Activated T-helper 2 cell treated with anti-CD3 and anti-CD28 coated beads, Interferon-gamma antibody, Interleukin-2, Interleukin-4, amounts not matched to agents 10 μg/mL and 5 μg/mL and 100 μg/mL, durations not matched to agents 14 hours and 24 hours and 36 hours (primary cell): ENCODE results near the gene CAMK1D. TPM values are rescaled to one million over a fixed set of nuclear protein-coding genes. Genes with fewer than 3 reads are reported as not detected.

ENCODE experiments used
- DNase-seq: peaks from one replicate; pipeline ENCODE4 v3.0.0; 2021; ENCODE audit warnings: low spot score
- H3K27ac Mint-ChIP-seq: one replicate; pipeline ENCODE4 v1.8.0; 2021; ENCODE audit warnings: mixed read lengths
- H3K27me3 Mint-ChIP-seq: one replicate; pipeline ENCODE4 v1.8.0; 2021; ENCODE audit warnings: low read depth, mixed read lengths
- H3K36me3 Mint-ChIP-seq: one replicate; pipeline ENCODE4 v1.8.0; 2021; ENCODE audit warnings: low read depth, mixed read lengths
- H3K4me1 Mint-ChIP-seq: one replicate; pipeline ENCODE4 v1.8.0; 2021; ENCODE audit warnings: low read depth, mixed read lengths
- H3K4me3 Mint-ChIP-seq: one replicate; pipeline ENCODE4 v1.8.0; 2021; ENCODE audit warnings: low read depth, mild to moderate bottlenecking, moderate library complexity, mixed read lengths
- H3K9me3 Mint-ChIP-seq: one replicate; pipeline ENCODE4 v1.8.0; 2021; ENCODE audit warnings: mixed read lengths
- intact Hi-C: fragments of 100-400 bp; cut with micrococcal nuclease; formaldehyde crosslinking; loops from one replicate; pipeline ENCODE4 v1.15.1; 2023
- total RNA-seq: library from RNA; stranded (reverse); gene quantifications from 2 replicates; pipeline ENCODE4 v1.2.3, GENCODE V29; 2022

The CAMK1D gene
- total RNA-seq, 1 donor from 2014 or later, result 5.7 TPM

DNA sequence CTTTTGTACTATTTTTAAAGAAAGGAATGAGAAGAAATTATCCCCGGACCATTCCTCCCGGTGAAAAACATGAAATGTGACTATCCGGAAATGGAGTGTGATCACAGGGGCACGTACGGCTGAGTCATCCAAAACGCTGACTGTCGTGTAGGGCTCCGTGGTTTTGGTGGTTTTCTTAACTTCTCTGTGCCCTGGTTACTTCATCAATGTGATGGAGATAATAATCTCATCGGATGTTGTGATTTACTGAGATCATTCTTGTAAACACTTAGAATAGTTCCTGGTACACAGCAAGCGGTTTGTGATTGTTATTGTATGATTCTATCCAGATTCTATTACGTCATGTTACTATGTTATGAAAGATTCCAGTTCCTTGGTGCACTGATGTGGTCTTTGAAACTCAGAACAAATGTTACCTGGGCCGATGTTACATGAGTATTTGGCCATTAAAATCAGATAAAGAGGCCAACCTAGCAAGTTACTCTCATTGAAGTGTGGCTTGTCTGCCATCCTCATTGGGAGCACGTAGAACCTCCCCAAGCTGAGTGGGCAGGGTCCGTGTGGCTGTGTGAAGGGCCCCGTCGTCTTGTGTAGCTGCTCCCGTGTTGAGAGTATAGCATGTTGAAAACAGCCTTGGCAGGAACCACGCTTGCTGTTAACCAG is 99.5 kb downstream of the CAMK1D start:
- Mint-ChIP-seq H3K27me3 (peaks cover 43% of the 10 kb centered on the region), H3K4me1 (peaks cover 21% of the 10 kb centered on the region), H3K27ac (peak overlapping the region; percentile 71), H3K4me3 (peak overlapping the region; percentile 59), H3K36me3 (no peaks in the 10 kb centered on the region), H3K9me3 (peaks cover 3% of the 10 kb centered on the region)
- peak; percentile 76 for DNase-seq
- intact Hi-C loops, result loop anchor here (1.0 to 10.0 kb wide), 7 partner anchors 30 to 263 kb away; partner anchors contain the start of gene CAMK1D

DNA sequence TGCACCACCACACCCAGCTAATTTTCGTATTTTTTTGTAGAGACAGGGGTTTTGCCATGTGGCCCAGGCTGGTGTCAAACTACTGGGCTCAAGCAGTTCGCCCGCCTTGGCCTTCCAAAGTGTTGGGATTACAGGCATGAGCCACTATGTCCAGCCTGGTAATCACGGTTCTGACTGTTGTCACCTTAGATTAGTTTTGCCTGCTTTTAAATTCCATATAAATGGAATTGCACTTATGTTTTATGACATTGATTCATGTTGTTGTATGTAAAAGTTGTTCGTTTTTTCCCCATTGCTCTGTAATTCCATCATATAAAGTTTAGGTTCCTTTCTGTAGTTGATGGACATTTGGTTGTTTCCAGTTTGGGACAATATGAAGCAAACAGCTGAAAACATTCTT is 106.0 kb downstream of the CAMK1D start:
- no peaks in the 10 kb centered on the region for H3K9me3 Mint-ChIP-seq
- H3K4me3 Mint-ChIP-seq, result no peak overlapping the region
- H3K27ac Mint-ChIP-seq, result no peak overlapping the region
- DNase-seq, result no peak
- no peaks in the 10 kb centered on the region for H3K4me1 Mint-ChIP-seq
- H3K27me3 Mint-ChIP-seq, result peaks cover 36% of the 10 kb centered on the region
- intact Hi-C loops, result no loop called here
- no peaks in the 10 kb centered on the region for H3K36me3 Mint-ChIP-seq

DNA sequence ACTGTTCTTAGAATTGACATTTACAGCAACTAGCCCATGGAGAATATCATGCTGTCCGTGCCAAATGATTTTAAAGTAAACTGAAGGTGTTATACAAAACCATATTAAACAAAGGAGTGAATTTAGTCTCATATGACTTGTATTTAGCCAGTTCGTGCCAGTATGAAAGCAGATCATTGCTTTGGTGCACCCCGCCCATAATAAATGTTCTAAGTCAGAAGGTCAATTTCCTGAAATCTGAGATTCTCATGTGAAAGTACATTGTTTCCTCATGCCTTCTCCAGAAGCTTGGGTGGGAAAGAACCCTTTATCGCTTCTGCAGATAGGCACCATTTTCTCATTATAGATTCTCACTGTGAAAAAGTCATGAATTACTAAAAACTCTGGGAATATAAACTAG is 106.4 kb downstream of the CAMK1D start:
- Mint-ChIP-seq H3K27me3 (peaks cover 32% of the 10 kb centered on the region), H3K4me3 (no peak overlapping the region), H3K27ac (no peak overlapping the region), H3K4me1 (no peaks in the 10 kb centered on the region), H3K9me3 (no peaks in the 10 kb centered on the region), H3K36me3 (no peaks in the 10 kb centered on the region)
- DNase-seq, result no peak
- intact Hi-C loops, result no loop called here

DNA sequence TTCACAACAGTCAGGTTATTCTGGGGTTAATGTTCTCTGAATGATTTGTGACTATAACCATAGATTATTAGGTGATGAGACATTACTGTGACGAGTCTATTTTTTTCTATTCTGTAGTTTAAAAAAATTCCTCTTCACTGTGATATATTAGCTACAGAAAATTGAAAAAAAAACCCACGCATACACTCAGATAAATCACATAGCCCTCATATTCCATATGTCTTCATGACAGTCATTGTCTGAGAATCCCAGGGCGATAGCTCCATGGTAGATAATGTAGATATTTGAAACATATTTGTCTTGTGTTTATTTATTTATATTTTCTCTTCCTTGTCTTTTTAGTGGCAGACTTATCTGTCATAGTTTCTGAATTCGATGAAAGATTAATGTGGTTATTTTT is 110.0 kb downstream of the CAMK1D start:
- Mint-ChIP-seq H3K27me3 (peaks cover 18% of the 10 kb centered on the region), H3K4me3 (no peak overlapping the region), H3K36me3 (no peaks in the 10 kb centered on the region), H3K9me3 (peaks cover 4% of the 10 kb centered on the region), H3K4me1 (no peaks in the 10 kb centered on the region), H3K27ac (no peak overlapping the region)
- DNase-seq, result no peak
- intact Hi-C loops, result no loop called here

DNA sequence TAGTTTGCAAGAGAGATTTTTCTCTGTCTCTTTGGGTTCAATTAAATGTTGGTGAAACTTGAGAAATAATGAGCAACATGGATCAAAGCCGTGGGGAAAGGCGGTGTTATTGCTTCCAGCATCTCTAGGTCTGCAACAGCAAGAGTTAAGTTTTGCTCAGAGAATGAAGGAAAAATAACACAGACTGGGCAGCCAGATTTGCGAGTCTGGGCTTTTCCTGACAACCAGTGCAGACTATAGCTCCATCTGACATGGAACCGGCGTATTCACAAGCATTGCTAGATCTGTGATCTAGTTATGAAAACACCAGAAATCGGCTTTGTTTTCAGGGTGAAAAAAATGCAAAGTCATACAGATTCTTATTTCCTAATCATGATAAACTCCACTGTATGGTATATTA is 110.4 kb downstream of the CAMK1D start:
- no peak overlapping the region for H3K27ac Mint-ChIP-seq
- no peaks in the 10 kb centered on the region for H3K36me3 Mint-ChIP-seq
- peaks cover 4% of the 10 kb centered on the region for H3K9me3 Mint-ChIP-seq
- no peak overlapping the region for H3K4me3 Mint-ChIP-seq
- intact Hi-C loops, result no loop called here
- peaks cover 18% of the 10 kb centered on the region for H3K27me3 Mint-ChIP-seq
- no peaks in the 10 kb centered on the region for H3K4me1 Mint-ChIP-seq
- DNase-seq, result no peak

DNA sequence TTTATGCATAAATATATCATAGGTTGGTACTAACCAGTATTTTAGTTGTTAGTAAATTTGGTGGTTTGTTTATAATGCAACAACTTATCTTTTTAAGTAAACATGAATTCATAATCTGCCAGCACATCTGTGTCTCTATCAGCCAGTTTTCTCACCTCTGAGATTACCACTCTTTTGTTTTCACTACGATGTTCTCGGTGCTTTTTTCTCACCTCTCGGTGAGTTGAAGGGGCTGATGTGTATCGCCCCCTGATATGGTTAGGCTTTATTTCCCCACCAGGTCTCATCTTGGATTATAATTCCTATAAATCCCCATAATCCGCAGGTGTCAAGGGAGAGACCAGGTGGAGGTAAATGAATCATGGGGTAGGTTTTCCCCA is 114.1 kb downstream of the CAMK1D start:
- DNase-seq, result no peak
- peaks cover 7% of the 10 kb centered on the region for H3K27me3 Mint-ChIP-seq
- peaks cover 4% of the 10 kb centered on the region for H3K9me3 Mint-ChIP-seq
- intact Hi-C loops, result no loop called here
- no peak overlapping the region for H3K4me3 Mint-ChIP-seq
- H3K4me1 Mint-ChIP-seq, result peaks cover 7% of the 10 kb centered on the region
- H3K27ac Mint-ChIP-seq, result no peak overlapping the region
- H3K36me3 Mint-ChIP-seq, result no peaks in the 10 kb centered on the region

DNA sequence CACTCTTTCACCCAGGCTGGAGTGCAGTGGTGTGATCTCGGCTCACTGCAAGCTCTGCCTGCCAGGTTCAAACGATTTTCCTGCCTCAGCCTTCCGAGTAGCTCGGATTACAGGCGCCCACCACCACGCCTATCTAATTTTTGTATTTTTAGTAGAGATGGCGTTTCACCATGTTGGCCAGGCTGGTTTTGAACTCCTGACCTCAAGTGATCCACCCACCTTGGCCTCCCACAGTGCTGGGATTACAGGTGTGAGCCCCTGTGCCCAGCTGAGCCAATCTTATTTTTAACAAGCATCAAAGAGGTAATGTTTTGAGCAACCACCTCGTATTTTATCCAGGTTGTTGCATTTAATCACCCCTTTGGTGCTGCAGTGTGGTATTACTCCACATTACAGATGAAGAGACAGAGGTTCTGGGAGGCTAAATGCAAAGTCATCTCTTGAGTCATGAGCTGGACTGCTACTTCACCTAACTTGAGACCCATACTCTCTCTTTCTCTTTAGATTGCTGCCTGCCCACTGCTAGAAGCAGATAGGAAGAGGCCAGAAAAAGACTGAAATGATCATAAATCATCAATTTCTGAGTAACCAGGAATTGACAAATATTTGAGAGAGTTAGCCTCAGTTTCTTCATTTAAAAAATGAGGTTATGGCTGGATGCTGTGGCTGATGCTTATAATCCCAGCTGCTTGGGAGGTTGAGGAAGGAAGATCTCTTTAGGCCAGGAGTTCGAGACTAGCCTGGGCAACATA is 116.2 kb downstream of the CAMK1D start:
- no peak overlapping the region for H3K27ac Mint-ChIP-seq
- DNase-seq, result no peak

DNA sequence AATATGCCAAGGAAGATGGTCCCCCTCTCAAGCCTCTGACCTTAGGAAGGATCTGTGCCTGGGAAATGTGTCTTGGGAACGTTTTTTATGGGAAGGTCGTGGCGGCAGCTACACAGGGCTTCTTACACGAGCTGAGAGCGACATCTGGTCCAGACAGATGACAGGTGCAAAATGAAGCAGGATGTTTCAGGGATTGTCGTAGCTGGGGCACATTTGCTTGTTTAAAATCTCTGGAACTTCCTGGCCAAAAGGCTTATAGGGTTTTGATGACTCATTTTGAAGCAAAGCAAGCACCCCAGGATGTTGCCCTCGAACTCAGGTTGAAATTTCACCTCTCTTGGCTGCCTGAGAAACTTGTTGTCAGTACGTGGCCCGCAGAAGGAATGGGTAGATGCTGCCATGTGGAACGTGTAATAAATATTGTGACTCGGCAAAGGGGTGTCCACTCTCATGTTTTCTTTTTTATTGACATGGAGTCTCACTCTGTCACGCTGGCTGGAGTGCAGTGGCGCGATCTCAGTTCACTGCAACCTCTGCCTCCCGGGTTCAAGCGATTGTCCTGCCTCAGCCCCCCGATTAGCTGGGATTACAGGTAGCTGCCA is 117.5 kb downstream of the CAMK1D start:
- peaks cover 7% of the 10 kb centered on the region for H3K4me1 Mint-ChIP-seq
- no peak overlapping the region for H3K4me3 Mint-ChIP-seq
- no peaks in the 10 kb centered on the region for H3K36me3 Mint-ChIP-seq
- H3K27ac Mint-ChIP-seq, result no peak overlapping the region
- no peaks in the 10 kb centered on the region for H3K27me3 Mint-ChIP-seq
- intact Hi-C loops, result no loop called here
- peaks cover 4% of the 10 kb centered on the region for H3K9me3 Mint-ChIP-seq
- no peak for DNase-seq

More for the DNA sequence above, 116.2 kb downstream of the CAMK1D start:
- Mint-ChIP-seq H3K4me3 (no peak overlapping the region), H3K9me3 (peaks cover 4% of the 10 kb centered on the region), H3K4me1 (peaks cover 7% of the 10 kb centered on the region), H3K27me3 (peaks cover 3% of the 10 kb centered on the region), H3K36me3 (no peaks in the 10 kb centered on the region)
- intact Hi-C loops, result no loop called here

DNA sequence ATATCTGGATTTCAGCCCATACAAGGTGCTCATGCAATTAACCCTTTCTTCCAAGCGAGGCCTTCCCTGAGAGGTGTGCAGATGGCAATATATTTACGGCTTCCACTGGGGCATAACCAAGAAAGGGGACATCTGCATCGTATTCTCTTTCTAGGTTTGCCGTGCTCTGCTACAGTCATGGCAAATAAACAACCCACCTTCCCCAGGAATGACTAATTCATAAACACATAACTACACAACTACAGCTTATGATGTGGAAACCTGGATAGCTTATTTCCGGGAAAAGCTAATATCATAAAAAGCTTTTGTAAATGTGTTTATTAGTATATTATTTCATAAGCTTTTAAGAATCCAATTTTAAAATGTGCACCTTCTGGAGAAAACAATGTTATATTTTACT is 120.0 kb downstream of the CAMK1D start:
- H3K27ac Mint-ChIP-seq, result no peak overlapping the region
- no peaks in the 10 kb centered on the region for H3K9me3 Mint-ChIP-seq
- H3K4me3 Mint-ChIP-seq, result no peak overlapping the region
- no peak for DNase-seq
- intact Hi-C loops, result no loop called here
- H3K4me1 Mint-ChIP-seq, result peaks cover 10% of the 10 kb centered on the region
- H3K36me3 Mint-ChIP-seq, result no peaks in the 10 kb centered on the region
- H3K27me3 Mint-ChIP-seq, result no peaks in the 10 kb centered on the region

DNA sequence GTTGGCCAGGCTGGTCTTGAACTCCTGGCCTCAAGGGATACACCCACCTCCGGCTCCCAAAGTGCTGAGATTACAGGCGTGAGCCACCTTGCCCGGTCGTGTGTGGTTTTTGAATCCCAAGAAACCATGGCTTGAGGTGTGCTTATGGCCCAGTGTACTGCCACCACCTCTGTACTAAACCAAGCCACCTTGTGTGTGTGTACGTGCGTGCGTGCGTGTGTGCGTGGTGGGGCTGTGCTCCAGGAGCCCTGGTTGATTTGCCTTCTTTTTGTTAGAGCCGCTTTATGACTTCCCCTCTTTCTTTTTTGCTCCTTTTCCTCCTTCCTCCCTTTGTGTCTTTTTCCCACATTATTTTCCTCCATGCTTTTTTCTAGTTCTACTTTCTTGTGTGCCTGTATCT is 121.4 kb downstream of the CAMK1D start:
- Mint-ChIP-seq H3K27me3 (no peaks in the 10 kb centered on the region), H3K36me3 (no peaks in the 10 kb centered on the region), H3K4me3 (no peak overlapping the region), H3K27ac (no peak overlapping the region), H3K9me3 (no peaks in the 10 kb centered on the region), H3K4me1 (peaks cover 10% of the 10 kb centered on the region)
- intact Hi-C loops, result no loop called here
- no peak for DNase-seq

DNA sequence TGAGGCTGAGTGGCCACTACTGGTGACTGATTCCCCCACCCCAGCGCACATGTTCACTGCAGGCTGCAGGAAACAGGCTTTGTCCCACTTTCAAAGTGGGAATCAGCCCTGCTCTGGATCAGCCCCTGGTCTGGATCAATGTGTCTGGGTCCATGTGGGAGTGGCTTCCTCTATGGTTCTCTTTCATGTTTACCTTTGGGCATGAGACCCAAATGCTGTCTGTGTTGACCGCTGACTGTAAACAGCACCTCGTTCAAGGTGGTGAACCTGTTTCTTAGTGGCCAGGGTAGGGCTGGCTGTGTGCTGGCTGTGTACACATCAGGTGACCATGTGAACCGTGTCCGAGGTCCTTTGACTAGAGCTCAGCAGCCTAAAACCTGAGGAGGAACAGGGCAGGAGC is 121.8 kb downstream of the CAMK1D start:
- DNase-seq, result no peak
- no peaks in the 10 kb centered on the region for H3K9me3 Mint-ChIP-seq
- H3K4me1 Mint-ChIP-seq, result peaks cover 10% of the 10 kb centered on the region
- H3K27me3 Mint-ChIP-seq, result no peaks in the 10 kb centered on the region
- no peak overlapping the region for H3K4me3 Mint-ChIP-seq
- H3K27ac Mint-ChIP-seq, result no peak overlapping the region
- intact Hi-C loops, result no loop called here
- no peaks in the 10 kb centered on the region for H3K36me3 Mint-ChIP-seq

DNA sequence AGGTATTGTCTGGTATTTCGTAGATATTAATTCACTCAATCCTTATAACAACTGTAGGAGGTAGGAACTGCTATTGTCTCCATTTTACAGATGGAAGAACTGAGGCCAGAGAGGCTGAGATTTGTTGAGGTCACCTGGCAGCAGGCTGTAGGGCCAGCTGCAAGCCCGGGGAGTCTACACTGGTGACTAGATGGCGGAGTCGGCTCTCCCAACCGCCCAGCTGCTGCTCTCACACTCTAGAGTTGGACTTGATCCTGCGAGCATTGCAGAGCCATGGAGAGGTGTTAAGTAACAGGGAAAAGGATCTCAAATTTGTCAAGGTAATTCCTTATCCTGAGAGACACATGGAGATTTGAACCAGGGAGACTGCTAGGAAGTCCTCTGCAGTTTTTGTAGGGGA is 124.1 kb downstream of the CAMK1D start:
- DNase-seq, result no peak
- intact Hi-C loops, result no loop called here
- Mint-ChIP-seq H3K4me3 (no peak overlapping the region), H3K27me3 (no peaks in the 10 kb centered on the region), H3K9me3 (no peaks in the 10 kb centered on the region), H3K27ac (no peak overlapping the region), H3K36me3 (no peaks in the 10 kb centered on the region), H3K4me1 (peaks cover 3% of the 10 kb centered on the region)

DNA sequence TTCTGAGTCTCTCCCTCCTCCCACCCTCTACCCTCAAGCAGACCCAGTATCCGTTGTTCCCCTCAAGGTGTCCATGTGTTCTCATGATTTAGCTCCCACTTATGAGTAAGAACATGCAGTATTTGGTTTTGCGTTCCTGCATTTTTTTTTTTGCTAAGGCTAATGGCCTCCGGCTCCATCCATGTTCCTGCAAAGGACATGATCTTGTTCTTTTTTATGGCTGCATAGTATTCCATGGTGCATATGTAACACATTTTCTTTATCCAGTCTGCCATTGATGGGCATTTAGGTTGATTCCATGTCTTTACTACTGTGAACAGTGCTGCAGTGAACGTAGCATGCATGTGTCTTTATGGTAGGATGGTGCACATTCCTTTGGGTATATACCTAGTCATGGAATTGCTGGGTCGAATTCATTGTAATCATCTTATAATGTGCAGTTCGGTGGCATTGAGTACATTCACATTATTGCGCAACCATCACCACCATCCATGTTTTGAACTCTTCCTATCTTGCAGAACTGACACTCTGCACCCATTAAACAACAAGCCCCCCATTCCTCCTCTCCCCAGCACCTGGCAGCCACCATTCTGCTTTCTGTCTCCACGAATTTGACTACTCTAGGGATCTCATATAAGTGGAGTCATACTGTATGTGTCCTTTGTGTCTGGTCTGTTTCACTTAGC is 125.5 kb downstream of the CAMK1D start:
- no peaks in the 10 kb centered on the region for H3K36me3 Mint-ChIP-seq
- no peaks in the 10 kb centered on the region for H3K9me3 Mint-ChIP-seq
- H3K4me3 Mint-ChIP-seq, result no peak overlapping the region
- H3K27ac Mint-ChIP-seq, result no peak overlapping the region
- intact Hi-C loops, result no loop called here
- no peaks in the 10 kb centered on the region for H3K27me3 Mint-ChIP-seq
- H3K4me1 Mint-ChIP-seq, result peaks cover 3% of the 10 kb centered on the region
- DNase-seq, result no peak
